PC-9 (cell line): ENCODE measurements around the gene PNPLA7.

ENCODE experiments used
- EZH2 ChIP-seq: fragments of 200-600 bp; sonication (generic); IDR thresholded peaks from 2 replicates; pipeline ENCODE4 v1.8.0; 2017; ENCODE audit warnings: antibody characterized with exemption, low read depth
- TF ChIP-seq, protein P1 (sequence below): fragments of 200-600 bp; sonication (generic); conservative IDR thresholded peaks from 2 replicates; pipeline ENCODE4 v1.6.1; 2017; ENCODE audit warnings: mixed run types, antibody characterized with exemption, mild to moderate bottlenecking, moderate library complexity

DNA sequence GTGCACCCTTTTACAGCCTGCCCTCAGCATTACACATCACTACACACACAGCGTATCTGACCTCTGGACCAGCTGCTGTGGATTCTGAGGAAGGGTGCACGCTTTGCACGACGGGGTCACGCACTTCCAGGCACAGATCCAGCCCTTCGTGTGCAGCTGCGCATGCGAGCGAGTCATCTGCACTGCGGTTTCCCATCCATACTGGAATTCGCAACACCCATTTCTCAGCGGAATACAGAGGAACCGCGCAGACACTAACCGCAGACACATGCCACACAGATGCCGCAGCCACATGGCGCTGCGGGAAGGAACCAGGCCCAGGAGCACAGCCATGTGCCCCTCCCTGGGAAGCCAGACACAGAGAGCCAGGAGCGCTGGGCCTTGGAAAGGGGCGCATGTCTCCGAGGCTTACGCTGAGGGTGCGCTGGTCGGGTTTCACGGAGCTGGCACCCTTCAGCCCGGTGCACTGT, 43.5 kb downstream of the PNPLA7 start:
- TF ChIP-seq, protein P1, sequence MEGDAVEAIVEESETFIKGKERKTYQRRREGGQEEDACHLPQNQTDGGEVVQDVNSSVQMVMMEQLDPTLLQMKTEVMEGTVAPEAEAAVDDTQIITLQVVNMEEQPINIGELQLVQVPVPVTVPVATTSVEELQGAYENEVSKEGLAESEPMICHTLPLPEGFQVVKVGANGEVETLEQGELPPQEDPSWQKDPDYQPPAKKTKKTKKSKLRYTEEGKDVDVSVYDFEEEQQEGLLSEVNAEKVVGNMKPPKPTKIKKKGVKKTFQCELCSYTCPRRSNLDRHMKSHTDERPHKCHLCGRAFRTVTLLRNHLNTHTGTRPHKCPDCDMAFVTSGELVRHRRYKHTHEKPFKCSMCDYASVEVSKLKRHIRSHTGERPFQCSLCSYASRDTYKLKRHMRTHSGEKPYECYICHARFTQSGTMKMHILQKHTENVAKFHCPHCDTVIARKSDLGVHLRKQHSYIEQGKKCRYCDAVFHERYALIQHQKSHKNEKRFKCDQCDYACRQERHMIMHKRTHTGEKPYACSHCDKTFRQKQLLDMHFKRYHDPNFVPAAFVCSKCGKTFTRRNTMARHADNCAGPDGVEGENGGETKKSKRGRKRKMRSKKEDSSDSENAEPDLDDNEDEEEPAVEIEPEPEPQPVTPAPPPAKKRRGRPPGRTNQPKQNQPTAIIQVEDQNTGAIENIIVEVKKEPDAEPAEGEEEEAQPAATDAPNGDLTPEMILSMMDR = no peak
- no peak for TF ChIP-seq EZH2
